Measurements from ENCODE around the gene AGTPBP1.
"Not testable (repeated sequence)": the region's sequence is repeated elsewhere in the genome, so short reads cannot be mapped to it uniquely, and the experiment has no call there.

Gene AGTPBP1

DNA sequence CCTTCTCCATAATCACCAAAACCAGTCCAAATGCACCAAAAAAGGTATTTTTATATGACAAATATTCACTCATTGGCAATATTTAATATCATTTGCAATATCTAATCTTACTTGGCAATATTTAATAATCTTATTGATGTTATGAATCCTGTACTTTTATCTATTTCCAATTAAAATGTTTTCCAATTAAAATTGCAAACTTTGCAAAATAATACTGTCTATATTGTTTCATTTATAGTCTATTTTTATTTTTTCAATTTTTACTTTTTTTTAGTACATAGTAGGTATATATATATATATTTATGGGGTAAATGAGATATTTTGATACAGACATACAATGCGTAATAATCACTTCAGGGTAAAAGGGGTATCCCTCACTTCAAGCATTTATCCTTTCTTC, 109.9 kb downstream of the AGTPBP1 start:
- DNase-seq (ENCODE audit: low spot score), result no peak

GRCh38 chr9:85630676-85631075, 111.1 kb downstream of the AGTPBP1 start:
- no peak for DNase-seq (ENCODE audit: low spot score)

- no peak for DNase-seq (ENCODE audit: low spot score)
Observed at GRCh38 chr9:85617141-85617670, 124.5 kb downstream of the AGTPBP1 start.

DNA sequence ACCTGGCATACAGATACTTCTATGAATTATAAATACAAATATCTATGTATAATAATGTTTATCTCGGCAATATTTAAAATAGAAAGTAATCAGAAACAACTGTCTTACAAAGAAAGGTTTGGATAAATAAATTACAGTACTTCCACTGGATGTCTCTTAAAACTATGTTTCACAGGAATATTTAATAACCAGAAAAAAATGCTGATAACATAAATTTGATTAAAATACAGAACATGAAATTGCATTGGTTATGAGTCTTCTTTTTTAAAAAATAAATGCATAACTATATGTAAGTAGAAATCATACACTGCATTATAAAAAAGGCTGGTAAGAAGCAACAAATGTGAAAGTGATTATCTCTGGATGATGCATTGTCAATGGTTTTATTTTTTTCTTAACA, 126.0 kb downstream of the AGTPBP1 start:
- no peak for DNase-seq (ENCODE audit: low spot score)

- peak; percentile 88 for DNase-seq (ENCODE audit: low spot score)
Observed at GRCh38 chr9:85610074-85610860, 131.5 kb downstream of the AGTPBP1 start.

DNA sequence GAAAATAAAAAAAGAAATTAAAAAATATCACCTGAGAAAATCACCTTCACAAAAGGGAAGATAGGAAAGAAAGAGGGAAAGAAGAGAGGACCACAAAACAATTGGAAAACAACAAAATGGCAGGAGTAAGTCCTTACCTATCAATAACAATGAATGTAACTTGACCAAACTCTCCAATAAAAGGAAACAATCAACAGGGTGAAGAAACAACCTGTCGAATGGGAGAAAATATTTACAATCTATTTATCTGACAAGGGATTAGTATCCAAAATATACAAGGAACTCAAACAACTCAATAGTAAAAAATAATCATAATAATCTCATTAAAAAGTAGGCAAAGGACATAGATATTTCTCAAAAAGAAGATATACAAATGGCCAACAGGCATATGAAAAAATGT, 135.8 kb downstream of the AGTPBP1 start:
- DNase-seq (ENCODE audit: low spot score), result no peak

GRCh38 chr9:85603936-85604335, 137.8 kb downstream of the AGTPBP1 start:
- no peak for DNase-seq (ENCODE audit: low spot score)

DNA sequence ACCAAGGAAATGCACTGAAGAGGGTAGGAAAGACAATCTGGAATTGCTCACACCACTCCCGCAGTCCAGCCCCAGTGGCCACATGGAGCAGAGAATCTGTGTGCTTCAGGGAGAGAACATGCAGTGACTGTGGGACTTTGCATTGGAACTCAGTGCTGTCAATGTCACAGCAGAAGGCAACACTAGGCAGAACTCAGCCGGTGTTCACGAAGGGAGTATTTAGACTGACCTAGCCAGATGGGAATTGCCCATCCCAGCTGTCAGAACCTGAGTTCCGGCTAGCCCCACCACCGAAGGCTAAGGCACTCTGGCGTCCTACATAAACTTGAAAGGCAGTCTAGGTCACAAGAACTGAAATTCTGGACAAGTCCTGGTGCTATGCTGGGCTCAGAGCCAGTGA, 139.0 kb downstream of the AGTPBP1 start:
- DNase-seq (ENCODE audit: low spot score), result no peak

- DNase-seq (ENCODE audit: low spot score), result no peak
Observed at GRCh38 chr9:85600675-85601263, 141.0 kb downstream of the AGTPBP1 start.

DNA sequence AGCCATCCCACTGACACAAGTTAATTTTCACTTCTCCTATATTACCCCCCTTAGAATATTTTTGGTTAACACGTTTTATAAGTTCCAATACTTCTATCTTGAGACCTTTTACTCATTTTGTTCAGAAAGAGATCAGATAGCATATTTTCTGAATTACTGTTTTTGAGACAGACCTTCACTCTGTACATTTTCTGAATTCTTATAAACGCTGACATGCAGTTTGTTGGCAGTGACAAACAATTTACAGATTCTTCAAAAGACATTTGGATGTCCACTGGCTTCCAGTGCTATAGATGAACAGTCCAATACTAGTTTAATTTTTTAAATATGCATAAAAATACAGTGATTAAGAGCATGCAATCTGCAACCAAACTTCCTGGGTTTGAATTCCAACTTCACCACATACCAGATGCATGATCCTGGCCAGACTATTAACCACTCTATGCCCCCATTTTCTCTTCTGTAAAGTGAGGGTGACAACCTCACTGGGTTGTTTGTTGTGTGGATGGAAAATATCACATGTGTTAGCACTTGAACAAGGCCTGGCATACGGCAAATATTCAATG, 142.1 kb downstream of the AGTPBP1 start:
- DNase-seq (ENCODE audit: low spot score), result peak; percentile 52

- no peak for DNase-seq (ENCODE audit: low spot score)
Observed at GRCh38 chr9:85594316-85594715, 147.4 kb downstream of the AGTPBP1 start.

DNA sequence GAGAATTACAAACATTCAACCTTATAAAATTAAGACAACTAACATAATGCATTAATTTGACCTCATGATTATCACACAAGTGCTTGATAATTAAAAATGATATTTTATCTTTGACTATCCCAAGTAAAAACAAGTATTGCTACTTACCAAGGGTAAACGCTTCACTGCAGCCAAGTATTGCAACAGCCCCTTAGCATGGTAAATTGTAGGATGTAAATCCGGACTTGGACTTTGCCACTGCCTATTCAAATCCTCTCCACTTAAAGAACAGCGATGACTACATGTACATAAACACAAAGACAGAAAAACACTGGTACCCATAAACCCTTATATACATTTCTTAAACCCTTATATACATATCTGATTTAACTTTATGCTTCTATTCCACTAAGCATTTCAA, 155.1 kb downstream of the AGTPBP1 start:
- DNase-seq (ENCODE audit: low spot score), result no peak

DNA sequence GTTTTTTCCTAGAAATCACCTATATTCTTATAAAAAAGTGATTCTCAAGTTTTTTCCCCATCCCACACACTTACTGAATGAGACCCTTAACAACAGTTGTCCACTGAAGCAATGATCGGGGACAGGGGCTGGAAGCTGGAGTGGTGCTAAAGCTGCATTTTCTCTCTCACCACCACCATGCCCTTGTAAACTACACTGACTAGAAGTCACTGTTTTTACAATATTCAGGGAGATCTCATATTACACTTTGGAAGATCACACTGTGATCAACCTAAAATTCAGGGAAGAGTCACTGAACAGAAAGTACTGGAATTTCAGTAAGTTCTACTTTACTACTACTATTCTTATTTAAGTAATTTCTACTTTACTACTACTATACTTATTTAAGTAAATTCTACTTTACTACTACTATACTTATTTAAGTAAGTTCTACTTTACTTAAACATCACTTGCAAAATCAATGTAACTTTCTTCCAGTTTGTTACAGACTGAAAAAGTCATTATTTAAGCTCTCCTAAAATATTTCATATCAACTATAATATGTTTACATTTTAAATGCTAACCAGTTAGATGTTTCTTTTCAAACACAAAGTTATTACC, 164.3 kb downstream of the AGTPBP1 start:
- no peak for DNase-seq (ENCODE audit: low spot score)

DNA sequence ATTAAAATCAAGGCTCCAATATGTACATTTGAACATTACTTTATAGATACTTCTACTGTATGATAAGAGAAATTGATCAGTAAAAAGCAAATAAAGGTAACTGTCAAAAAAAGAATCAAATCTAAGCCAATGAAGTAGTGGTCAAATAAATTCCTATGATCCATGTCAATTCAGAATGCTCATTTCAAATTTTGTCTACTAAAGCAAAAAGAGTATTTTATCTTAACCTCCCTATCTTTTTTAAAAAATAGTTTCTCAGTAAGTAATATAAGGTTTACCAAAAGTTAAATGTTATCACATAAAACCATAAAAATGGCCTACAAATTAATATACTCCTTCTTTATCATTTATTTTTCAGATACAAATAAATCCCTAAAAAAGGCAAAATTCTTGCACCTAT, 165.9 kb downstream of the AGTPBP1 start:
- DNase-seq (ENCODE audit: low spot score), result no peak

DNA sequence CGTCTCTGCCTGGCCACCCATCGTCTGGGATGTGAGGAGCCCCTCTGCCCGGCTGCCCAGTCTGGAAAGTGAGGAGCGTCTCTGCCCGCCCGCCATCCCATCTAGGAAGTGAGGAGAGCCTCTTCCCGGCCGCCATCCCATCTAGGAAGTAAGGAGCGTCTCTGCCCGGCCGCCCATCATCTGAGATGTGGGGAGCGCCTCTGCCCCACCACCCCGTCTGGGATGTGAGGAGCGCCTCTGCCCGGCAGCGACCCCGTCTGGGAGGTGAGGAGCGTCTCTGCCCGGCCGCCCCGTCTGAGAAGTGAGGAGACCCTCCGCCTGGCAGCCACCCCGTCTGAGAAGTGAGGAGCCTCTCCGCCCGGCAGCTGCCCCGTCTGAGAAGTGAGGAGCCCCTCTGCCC, 168.2 kb downstream of the AGTPBP1 start:
- DNase-seq (ENCODE audit: low spot score), result not testable (repeated sequence)

DNA sequence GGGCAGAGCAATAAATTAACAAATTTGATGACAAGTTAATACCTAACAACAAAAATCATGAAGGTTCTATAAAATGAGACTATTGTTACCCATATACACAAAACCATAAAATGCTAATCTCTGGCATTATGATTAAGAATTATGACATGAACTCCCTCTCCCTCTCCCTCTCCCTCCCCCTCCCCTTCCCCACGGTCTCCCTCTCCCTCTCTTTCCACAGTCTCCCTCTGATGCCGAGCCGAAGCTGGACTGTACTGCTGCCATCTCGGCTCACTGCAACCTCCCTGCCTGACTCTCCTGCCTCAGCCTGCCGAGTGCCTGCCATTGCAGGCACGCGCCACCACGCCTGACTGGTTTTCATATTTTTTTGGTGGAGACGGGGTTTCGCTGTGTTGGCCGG, 168.8 kb downstream of the AGTPBP1 start:
- DNase-seq (ENCODE audit: low spot score), result not testable (repeated sequence)

- peak; percentile 48 for DNase-seq (ENCODE audit: low spot score)
Observed at GRCh38 chr9:85569988-85570387, 171.8 kb downstream of the AGTPBP1 start.

- no peak for DNase-seq (ENCODE audit: low spot score)
Observed at GRCh38 chr9:85559526-85559925, 182.2 kb downstream of the AGTPBP1 start.

DNA sequence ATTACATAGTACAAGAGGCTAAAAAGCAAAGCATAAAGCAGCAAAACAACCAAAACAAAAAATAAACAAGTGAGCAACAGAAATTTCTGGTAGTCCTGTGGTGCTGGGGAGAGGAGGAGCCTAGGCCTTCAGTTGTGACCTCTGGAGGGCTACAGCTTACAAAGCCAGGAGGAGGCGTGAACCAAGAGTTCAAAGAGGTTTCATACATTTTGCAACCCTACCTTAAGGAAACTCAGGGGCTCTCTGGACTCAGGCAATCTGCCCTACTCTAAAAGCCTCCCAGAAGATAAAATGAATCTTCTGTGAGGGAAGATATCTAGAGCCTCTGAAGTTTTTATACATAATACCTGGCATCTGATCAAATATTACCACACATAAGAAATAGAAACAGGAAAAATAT, 187.4 kb downstream of the AGTPBP1 start:
- DNase-seq (ENCODE audit: low spot score), result no peak

- no peak for DNase-seq (ENCODE audit: low spot score)
Observed at GRCh38 chr9:85553475-85553874, 188.3 kb downstream of the AGTPBP1 start.

GRCh38 chr9:85547599-85547998, 194.2 kb downstream of the AGTPBP1 start:
- DNase-seq (ENCODE audit: low spot score), result no peak

GRCh38 chr9:85543196-85543595, 198.6 kb downstream of the AGTPBP1 start:
- DNase-seq (ENCODE audit: low spot score), result no peak

DNA sequence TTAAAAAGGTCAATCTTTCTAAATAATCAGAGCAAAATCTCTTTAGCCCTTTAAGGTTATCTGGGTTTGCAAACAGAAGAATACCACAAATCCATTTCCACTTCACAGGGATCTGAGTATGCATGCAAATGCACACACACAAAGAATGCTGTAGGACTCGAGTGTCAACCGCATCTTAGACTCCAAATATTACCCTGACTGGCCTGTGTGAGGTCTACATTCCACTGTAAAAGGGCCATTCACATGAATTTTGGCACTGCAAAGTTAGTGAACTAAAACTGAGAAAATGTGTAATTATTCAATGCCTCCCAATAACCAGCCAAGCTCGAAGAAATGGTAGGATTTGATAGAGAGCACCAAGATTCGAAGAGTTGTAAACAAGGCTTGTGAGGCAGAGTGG, 199.9 kb downstream of the AGTPBP1 start:
- no peak for DNase-seq (ENCODE audit: low spot score)

Measured in GM03348 (cell line).